H4 (cell line): ENCODE data around the gene MFAP3. TPM values are rescaled to one million over a fixed set of nuclear protein-coding genes. Genes with fewer than 3 reads are reported as not detected.
"Not testable (repeated sequence)": the region's sequence is repeated elsewhere in the genome, so short reads cannot be mapped to it uniquely, and the experiment has no call there.

Experiments
- DNase-seq: peaks from one replicate; pipeline ENCODE4 v3.0.0-alpha.2; 2015; ENCODE audit warnings: low spot score
- total RNA-seq: library from RNA; depleted of rRNA; stranded (reverse); fragments of >200 nt; shearing (Covaris generic); gene quantifications from 2 replicates; pipeline ENCODE4 v1.2.3, GENCODE V29; 2014

The MFAP3 gene
- total RNA-seq, 1 experiment from 2014 or later = 61.2 TPM

DNA sequence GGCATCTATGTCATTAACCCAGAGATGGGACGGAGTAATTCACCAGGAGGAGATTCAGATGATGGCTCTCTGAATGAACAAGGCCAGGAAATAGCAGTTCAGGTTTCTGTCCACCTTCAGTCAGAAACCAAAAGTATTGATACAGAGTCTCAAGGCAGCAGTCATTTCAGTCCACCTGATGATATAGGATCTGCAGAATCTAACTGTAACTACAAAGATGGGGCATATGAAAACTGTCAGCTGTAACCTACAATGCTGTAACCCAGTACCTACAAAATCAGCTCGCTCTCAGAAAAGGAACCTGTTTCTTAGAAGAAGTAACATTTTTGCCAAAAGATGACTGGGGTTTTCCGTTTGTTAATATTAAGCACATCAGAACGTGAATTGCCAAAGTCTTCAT, 14.7 kb downstream of the MFAP3 start:
- DNase-seq = no peak

DNA sequence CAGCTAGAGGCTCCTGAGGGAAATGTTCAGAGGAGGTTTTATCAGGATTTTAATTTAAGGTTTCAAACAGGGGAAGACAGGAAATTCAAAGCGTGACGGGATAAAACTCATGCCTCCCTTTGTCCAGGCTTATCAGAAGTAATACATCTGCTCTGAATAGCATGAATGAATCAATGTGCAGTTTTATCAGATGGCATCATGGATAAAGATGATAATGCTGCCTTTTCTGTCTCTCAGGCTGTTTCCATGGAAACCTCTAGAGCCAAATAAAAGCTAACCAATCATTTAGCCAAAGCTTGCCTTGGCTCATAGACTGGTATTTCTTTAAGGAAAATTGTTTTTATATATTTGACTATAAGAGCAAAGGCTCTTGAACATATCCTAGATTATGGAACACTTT, 16.4 kb downstream of the MFAP3 start:
- no peak for DNase-seq

DNA sequence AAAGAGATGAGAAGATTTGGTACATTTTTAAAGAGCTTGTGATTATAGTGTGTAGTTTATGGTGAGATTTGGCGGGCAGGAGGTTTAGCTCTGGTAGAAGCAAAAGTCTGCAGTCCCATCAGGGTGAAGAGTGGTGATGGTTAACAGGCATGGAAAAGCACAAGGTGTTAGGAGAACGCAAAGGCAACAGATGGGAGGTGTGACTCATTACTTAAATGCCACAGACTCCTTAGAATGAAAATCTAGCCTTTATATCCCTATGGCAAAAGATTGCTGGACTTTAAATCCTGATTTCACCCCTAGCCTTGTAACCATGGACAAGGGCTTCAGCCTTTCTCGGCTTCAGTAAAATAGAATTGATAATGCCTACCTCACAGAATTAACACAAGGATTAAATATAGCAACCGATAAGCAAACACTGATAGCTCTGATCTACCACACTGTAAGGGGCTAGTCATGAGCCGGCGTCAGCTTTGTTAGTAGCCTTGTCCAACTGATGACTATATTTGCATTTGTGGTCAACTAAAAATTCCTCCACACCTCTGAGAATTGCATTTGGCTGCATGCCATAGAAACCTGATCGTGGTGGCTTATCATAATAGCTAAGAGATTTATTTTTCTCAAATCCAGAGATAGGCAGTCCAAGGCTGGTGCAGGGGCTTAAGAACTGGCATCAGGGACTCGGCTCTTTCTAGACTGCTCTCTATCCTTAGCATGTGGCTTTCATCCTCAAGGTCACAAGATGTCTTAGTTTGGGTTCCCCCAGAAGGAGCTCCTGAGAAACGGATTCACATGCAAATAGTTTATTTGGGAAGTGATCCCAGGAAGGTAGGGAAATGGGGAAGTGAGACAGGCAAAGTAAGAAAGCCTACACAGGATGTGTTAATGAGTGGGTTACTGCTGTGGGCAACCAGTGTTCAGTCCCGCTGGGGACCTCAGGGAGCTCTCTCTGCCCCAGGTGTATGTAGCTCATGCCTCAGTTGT, 19.6 kb downstream of the MFAP3 start:
- DNase-seq = no peak

- no peak for DNase-seq
Observed at GRCh38 chr5:154059039-154059430, 20.3 kb downstream of the MFAP3 start.

- DNase-seq = no peak
Observed at GRCh38 chr5:154059583-154059982, 20.8 kb downstream of the MFAP3 start.

- DNase-seq = no peak
Observed at GRCh38 chr5:154060606-154061005, 21.8 kb downstream of the MFAP3 start.

GRCh38 chr5:154063372-154063771, 24.6 kb downstream of the MFAP3 start:
- DNase-seq = no peak

GRCh38 chr5:154065971-154066370, 27.2 kb downstream of the MFAP3 start:
- no peak for DNase-seq

GRCh38 chr5:154069854-154070253, 31.1 kb downstream of the MFAP3 start:
- not testable (repeated sequence) for DNase-seq

- DNase-seq = no peak
Observed at GRCh38 chr5:154071799-154072413, 33.1 kb downstream of the MFAP3 start.

- DNase-seq = peak; percentile 62
Observed at GRCh38 chr5:154072414-154073171, 33.8 kb downstream of the MFAP3 start.

- DNase-seq = no peak
Observed at GRCh38 chr5:154076240-154076922, 37.6 kb downstream of the MFAP3 start.

DNA sequence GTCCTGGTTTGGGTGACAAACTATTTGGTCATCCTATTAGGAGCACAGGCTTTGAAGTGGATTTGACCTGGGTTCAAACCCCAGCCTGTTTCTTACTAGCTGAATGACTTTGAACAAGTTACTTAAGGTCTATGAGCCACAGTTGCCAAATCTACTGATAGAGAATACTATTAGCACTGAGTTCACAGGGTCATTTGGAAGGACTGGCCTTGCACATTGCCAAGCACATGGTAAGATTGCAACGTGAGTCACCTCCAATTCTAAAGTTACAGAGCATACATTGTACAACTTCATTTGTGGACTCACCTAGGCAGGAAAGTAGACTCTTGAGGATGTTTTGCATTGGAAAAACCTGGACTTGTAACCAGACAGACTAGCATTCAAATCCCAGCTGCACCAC, 38.9 kb downstream of the MFAP3 start:
- peak; percentile 21 for DNase-seq

DNA sequence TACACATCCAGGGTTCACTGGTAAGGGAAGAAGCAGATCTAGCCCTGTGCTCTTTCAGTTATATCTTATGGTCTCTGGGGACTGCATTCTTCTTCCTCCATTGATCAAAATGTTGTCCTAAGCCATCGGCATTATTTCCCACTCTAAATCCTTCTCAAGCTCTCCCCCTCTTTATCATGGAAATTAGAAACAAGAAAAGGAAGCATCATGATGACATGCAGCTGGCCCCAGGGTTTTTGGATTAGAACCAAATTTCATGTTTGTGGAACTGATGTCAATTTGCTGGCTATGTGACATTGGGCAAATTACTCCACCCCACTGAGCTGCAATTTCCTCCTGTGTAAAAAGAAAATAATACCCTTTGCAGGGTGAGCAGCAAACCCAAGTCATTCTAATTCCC, 39.5 kb downstream of the MFAP3 start:
- no peak for DNase-seq

DNA sequence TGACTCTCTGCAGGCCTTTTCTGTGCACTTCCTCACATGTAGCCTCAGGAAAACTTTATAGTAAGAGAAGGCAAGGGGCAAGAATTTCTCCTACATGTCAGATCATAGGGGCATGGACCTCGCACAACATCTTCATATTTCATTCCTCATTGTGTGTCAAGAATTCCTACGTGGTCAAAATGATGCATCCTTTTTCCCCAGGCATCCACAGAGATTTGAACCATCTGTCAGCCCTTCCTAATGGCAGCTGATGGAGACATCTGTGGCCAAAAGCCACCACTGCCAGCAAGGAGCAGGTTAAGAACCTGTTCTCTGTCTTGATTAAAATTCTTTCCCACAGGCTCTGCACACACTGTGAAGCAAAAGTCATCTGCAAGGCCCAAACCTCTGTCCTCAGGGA, 42.5 kb downstream of the MFAP3 start:
- DNase-seq = no peak

DNA sequence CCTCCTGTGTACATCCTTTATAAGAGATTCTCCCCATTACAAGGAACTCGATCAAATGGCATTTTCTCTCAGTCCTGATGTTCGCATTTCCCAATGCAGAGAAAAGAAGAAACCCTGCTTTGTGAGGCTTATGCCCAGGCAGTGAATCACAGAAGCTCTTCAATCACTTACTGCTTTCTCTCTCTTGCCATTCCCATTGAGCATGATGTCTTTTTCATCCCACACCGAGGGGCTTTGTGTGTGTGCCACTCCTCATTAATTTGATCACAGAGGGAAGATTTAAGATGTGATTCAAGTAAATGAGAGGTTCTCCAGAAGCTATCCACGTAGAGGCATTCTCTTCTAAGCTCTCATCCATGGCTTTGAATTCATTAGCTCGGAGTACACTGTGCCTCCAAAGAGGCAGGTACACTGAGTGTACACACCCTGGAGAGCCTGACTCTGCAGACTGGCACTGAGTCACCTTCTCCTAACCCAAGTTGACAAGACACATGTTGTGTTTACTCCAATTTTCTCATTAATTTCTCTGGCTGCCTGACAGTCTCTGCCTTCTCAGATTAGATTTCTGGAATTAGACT, 45.4 kb downstream of the MFAP3 start:
- no peak for DNase-seq

GRCh38 chr5:154086146-154086545, 47.4 kb downstream of the MFAP3 start:
- no peak for DNase-seq

DNA sequence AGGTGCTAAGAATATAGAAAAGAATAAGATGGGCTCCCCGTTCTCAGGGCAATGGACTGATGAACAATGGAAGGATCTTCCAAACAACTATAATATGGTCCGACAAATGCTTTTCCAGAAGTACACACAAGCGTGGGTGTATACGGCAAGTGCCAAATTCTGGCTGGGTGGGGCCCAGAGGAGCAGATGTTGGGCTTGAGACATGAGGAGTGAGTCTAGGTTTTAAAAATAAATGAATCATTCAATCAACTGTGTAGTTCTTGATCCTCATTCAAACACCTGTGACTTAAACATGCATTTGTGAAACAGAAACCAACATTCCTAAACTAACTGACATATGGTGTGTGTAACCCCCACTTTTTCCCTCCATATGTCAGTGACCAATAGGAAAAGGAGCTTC, 47.9 kb downstream of the MFAP3 start:
- no peak for DNase-seq

- DNase-seq = no peak
Observed at GRCh38 chr5:154087260-154087659, 48.5 kb downstream of the MFAP3 start.

- no peak for DNase-seq
Observed at GRCh38 chr5:154088801-154089200, 50.0 kb downstream of the MFAP3 start.

GRCh38 chr5:154090656-154091055, 51.9 kb downstream of the MFAP3 start:
- no peak for DNase-seq
